GM18526 (cell line): ENCODE data around the gene LGR6.

ENCODE experiments used
- POLR2A ChIP-seq: IDR thresholded peaks from 3 replicates; pipeline ENCODE4 v1.6.1; 2011; ENCODE audit not compliant: insufficient read length; ENCODE audit errors: extremely low read depth

Gene LGR6

DNA sequence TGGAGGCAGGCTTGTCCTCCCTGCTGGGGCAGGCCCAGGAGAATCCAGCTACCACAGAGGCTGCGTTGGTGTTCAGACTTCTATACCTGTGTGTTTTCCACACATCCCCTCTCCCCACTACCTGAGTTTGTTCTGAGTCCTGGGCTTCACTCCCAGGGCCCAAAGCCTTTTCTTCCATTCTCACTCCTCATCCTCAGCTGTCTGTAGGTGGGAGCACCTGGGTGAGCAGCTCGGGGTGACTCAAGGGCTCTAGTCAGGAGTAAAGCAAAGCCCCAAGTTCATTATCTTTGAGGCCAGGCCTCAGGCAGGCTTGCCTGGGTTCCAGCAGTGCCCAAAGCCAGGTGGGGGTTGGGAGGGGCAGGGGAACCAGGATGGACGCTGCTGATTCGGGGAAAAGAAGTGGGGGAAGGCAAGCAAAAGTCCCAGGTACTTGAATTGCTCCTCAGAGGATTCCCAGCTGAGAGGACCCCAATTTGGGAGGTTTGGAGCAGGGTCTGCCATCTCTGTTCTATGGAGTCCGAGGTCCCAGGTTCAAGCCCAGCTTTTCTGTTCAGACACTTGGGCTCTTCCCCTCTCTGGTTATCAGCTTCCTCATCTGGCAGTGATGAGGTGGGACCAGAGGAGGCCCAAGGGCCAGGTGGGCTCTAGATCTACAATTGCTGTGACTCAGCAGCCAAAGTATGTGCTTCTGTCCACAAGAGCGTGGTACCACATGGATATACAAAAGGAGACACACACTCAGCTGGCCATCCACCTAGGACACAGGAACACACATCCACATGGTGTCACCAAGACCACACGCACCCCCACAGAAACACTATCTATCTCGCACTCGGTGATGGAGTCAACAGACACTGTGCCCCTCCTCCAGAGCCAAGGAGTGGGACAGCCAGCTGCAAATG, 27.4 kb upstream of the LGR6 start:
- no peak for TF ChIP-seq POLR2A

- TF ChIP-seq POLR2A, result no peak
These were observed 25.7 kb upstream of the LGR6 start for GRCh38 chr1:202167708-202168415.

GRCh38 chr1:202168861-202169260, 24.7 kb upstream of the LGR6 start:
- TF ChIP-seq POLR2A, result no peak

- no peak for TF ChIP-seq POLR2A
These were observed 22.9 kb upstream of the LGR6 start for GRCh38 chr1:202170726-202171125.

- TF ChIP-seq POLR2A, result no peak
These were observed 22.1 kb upstream of the LGR6 start for GRCh38 chr1:202171292-202172014.

- TF ChIP-seq POLR2A, result no peak
These were observed 21.6 kb upstream of the LGR6 start for GRCh38 chr1:202172015-202172355.

GRCh38 chr1:202173993-202174392, 19.6 kb upstream of the LGR6 start:
- no peak for TF ChIP-seq POLR2A

GRCh38 chr1:202176949-202177927, 16.4 kb upstream of the LGR6 start:
- no peak for TF ChIP-seq POLR2A

- TF ChIP-seq POLR2A, result no peak
These were observed 13.5 kb upstream of the LGR6 start for GRCh38 chr1:202179828-202180750.

DNA sequence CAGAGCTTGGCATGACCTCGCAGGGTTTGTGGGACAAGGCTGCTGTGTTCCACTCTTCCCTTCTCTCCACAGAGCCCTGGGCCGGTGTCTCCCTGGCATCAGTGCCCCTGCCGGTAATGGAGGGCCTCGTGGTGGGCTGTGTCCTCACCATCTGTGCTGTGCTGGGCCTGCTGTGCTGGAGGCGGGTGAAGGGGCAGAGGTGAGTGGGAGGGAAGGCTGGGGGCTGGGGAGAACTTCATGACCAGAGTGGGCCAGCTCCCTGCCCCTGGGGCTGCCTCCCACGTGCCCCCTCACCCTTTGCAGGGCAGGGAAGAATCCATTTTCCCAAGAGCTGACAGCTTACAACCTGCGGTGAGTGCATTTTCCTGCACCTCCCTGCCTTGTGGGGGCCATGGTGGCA, 12.0 kb upstream of the LGR6 start:
- TF ChIP-seq POLR2A, result no peak

- TF ChIP-seq POLR2A, result no peak
These were observed 11.3 kb upstream of the LGR6 start for GRCh38 chr1:202182040-202182877.

DNA sequence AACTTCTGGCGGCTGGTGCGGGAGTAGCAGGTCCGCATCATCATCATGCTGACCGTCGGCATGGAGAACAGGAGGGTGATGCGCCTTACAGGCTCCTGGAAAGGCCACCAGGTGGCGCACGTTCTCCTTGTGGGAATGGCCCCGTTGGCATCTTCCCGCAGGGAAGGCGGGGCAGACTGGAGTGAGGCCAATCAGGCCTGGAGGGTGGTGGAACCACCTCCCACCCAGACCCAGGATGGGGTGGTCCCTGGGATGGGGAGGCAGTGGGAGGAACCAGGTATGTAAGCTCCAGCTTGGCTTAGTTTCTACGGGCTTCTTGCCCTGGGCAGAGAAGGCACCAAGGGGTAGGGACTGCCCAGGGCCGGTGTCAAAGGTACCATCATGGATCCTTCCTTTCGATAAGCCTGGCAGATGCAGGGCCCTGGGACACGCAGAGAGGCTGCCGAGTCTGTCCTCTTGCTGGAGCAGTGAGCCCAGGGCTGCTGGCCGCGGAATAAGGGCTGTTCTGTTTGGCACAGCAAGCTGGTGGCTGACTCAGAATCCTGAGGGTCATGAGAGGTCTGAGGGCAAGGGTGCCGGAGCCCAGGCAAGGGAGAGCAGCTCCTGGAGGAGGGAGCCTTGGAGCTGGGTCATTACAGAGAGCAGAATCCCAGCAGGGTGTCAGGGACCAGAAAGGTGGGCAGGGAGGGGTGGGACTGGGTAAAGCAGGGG, 8.7 kb upstream of the LGR6 start:
- TF ChIP-seq POLR2A, result no peak
